PC-3 (cell line): ENCODE data around the gene DPH6. TPM values are rescaled to one million over a fixed set of nuclear protein-coding genes. Genes with fewer than 3 reads are reported as not detected.

Experiments used
- ATAC-seq: fragments of 200-7000 bp; cut with Tn5 transposase; 2 replicates; pipeline ENCODE4 v1.9.1; 2020; ENCODE audit warnings: mild to moderate bottlenecking, moderate library complexity
- BruUV-seq: library from RNA; stranded (reverse); fragments of 400-500 nt; replicated peaks from 2 replicates; lab custom pipeline; 2021; lab: Mats Ljungman, UMichigan
- CTCF ChIA-PET: fragments of 300-600 bp; sonication (Branson Sonifier 250); formaldehyde crosslinking; loops from one replicate; lab custom pipeline; 2022; ENCODE audit warnings: antibody characterized with exemption; lab: Charles Lee
- POLR2A ChIA-PET: fragments of 300-600 bp; sonication (Branson Sonifier 250); formaldehyde crosslinking; loops from one replicate; lab custom pipeline; 2022; ENCODE audit warnings: antibody characterized with exemption; ENCODE audit not compliant: unreplicated experiment; lab: Charles Lee
- DNase-seq: peaks from one replicate; pipeline ENCODE4 v3.0.0-alpha.2; 2015
- H2AFZ ChIP-seq: fragments of 300-600 bp; sonication (generic); 2 replicates; pipeline ENCODE4 v1.6.0; 2016; ENCODE audit warnings: antibody characterized with exemption, low read length
- H3F3A ChIP-seq: fragments of 300-600 bp; sonication (generic); one replicate; pipeline ENCODE4 v1.6.0; 2017; ENCODE audit warnings: antibody characterized with exemption, low read length, control low read depth, mild to moderate bottlenecking; ENCODE audit not compliant: unreplicated experiment
- H3K27ac ChIP-seq: fragments of 300-600 bp; sonication (generic); 2 replicates; pipeline ENCODE4 v1.5.1; 2016; ENCODE audit warnings: mild to moderate bottlenecking, low read length
- H3K27me3 ChIP-seq: fragments of 300-600 bp; sonication (generic); 2 replicates; pipeline ENCODE4 v1.6.1; 2016; ENCODE audit warnings: low read length, mixed read lengths
- H3K36me3 ChIP-seq: fragments of 300-600 bp; sonication (generic); 2 replicates; pipeline ENCODE4 v1.6.1; 2016; ENCODE audit warnings: low read depth, mixed run types, low read length, mixed read lengths
- H3K4me1 ChIP-seq: fragments of 300-600 bp; sonication (generic); 2 replicates; pipeline ENCODE4 v1.5.1; 2016; ENCODE audit warnings: low read length; ENCODE audit not compliant: insufficient read depth
- H3K4me2 ChIP-seq: fragments of 300-600 bp; sonication (generic); 2 replicates; pipeline ENCODE4 v1.6.0; 2016; ENCODE audit warnings: low read length
- H3K4me3 ChIP-seq: fragments of 300-600 bp; sonication (generic); 2 replicates; pipeline ENCODE4 v1.5.1; 2016; ENCODE audit warnings: mild to moderate bottlenecking, low read length, mixed read lengths
- H3K79me2 ChIP-seq: fragments of 300-600 bp; sonication (generic); 2 replicates; pipeline ENCODE4 v1.6.1; 2017; ENCODE audit warnings: low read length, mixed read lengths
- H3K9ac ChIP-seq: fragments of 300-600 bp; sonication (generic); 2 replicates; pipeline ENCODE4 v1.6.0; 2016; ENCODE audit warnings: mild to moderate bottlenecking, low read length
- H3K9me2 ChIP-seq: fragments of 300-600 bp; sonication (generic); replicated peaks from 2 replicates; pipeline ENCODE4 v1.6.1; 2016; ENCODE audit warnings: mixed run types, low read length, mixed read lengths
- H3K9me3 ChIP-seq: fragments of 300-600 bp; sonication (generic); 2 replicates; pipeline ENCODE4 v1.6.1; 2016; ENCODE audit warnings: low read length, mixed read lengths
- H4K20me1 ChIP-seq: fragments of 300-600 bp; sonication (generic); 2 replicates; pipeline ENCODE4 v1.6.1; 2016; ENCODE audit warnings: low read length, mixed read lengths
- CTCF ChIP-seq: fragments of 300-600 bp; sonication (generic); conservative IDR thresholded peaks from 2 replicates; pipeline ENCODE4 v1.5.1; 2017; ENCODE audit warnings: antibody characterized with exemption, low read depth, mild to moderate bottlenecking, low read length
- EZH2 ChIP-seq: fragments of 300-600 bp; sonication (generic); IDR thresholded peaks from one replicate; pipeline ENCODE4 v1.6.1; 2017; ENCODE audit warnings: antibody characterized with exemption, mild to moderate bottlenecking, low read length; ENCODE audit not compliant: unreplicated experiment
- EZH2phosphoT487 ChIP-seq: fragments of 300-600 bp; sonication (generic); IDR thresholded peaks from 2 replicates; pipeline ENCODE4 v1.6.1; 2018; ENCODE audit warnings: mild to moderate bottlenecking, antibody characterized with exemption, low read length, borderline replicate concordance
- intact Hi-C: fragments of 100-400 bp; cut with micrococcal nuclease; formaldehyde crosslinking; loops from 2 replicates; pipeline ENCODE4 v1.9.0; 2023
- total RNA-seq: library from RNA; depleted of rRNA; stranded (reverse); fragments of >200 nt; gene quantifications from 2 replicates; pipeline ENCODE4 v1.2.3, GENCODE V29; 2014

DPH6 gene
- total RNA-seq, 1 experiment from 2014 or later: 6.9 TPM

- intact Hi-C loops: loop anchor here (5.0 to 10.0 kb wide), 5 partner anchors 227 to 1618 kb away; no protein-coding TSS in a partner anchor
Observed at GRCh38 chr15:35514759-35515158, 31.2 kb downstream of the DPH6 start.

DNA sequence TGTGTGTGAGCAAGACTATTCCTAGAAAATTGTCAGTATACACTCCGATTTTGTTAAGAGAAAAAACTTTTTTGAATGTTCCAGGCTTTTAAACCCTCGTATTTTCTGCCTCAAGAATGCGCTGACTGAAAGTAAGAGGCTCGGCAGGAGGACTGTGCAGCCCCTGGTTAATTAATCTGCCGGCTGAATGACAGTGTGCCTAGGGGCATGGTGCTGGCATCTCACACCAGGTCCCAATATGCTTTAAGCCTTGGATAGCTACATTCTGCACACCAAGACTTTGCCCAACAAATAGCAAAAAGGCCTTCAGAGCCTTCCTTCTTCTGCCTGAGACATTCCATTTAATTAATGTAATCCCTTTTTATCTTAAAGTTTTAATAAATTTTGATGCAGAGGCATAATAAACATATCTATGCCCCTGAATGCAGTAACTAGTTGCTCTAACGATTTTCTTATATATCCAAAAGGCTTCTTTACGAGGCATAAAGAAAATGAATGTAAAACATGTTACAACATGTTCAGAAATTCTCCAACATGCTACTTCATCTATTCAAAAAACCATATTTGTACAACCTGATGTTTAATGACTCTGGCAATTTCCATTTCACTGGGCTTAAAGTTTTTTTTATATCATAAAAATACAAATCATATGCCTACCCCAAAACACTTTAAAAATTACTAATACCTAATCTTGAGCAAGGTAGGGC lies 37.9 kb downstream of the DPH6 start:
- Histone ChIP-seq H3K79me2 (no peaks in the 10 kb centered on the region), H3K4me3 (no peak overlapping the region), H3K27me3 (no peaks in the 10 kb centered on the region), H3K9me3 (no peaks in the 10 kb centered on the region), H3F3A (no peaks in the 10 kb centered on the region), H2AFZ (no peak overlapping the region), H3K9me2 (no peaks in the 10 kb centered on the region), H3K27ac (no peak overlapping the region), H3K4me2 (no peak overlapping the region), H3K36me3 (no peaks in the 10 kb centered on the region), H3K9ac (no peak overlapping the region), H3K4me1 (peaks cover 8% of the 10 kb centered on the region), H4K20me1 (no peaks in the 10 kb centered on the region)
- DNase-seq (no peak), ATAC-seq (no peak)
- ChIA-PET POLR2A (no interaction called here), CTCF (no interaction called here)
- intact Hi-C loops: no loop called here
- BruUV-seq: no TSS peak
- TF ChIP-seq EZH2phosphoT487 (no peak), EZH2 (no peak), CTCF (no peak)

More at GRCh38 chr15:35514759-35515158, 31.2 kb downstream of the DPH6 start:
- CTCF ChIA-PET: no interaction called here
- Histone ChIP-seq H3K9me3 (no peaks in the 10 kb centered on the region), H3K4me3 (no peak overlapping the region), H3K27me3 (no peaks in the 10 kb centered on the region), H3F3A (no peaks in the 10 kb centered on the region), H4K20me1 (no peaks in the 10 kb centered on the region), H2AFZ (no peak overlapping the region), H3K9me2 (no peaks in the 10 kb centered on the region), H3K4me2 (no peak overlapping the region), H3K27ac (no peak overlapping the region), H3K9ac (no peak overlapping the region), H3K36me3 (no peaks in the 10 kb centered on the region), H3K4me1 (no peaks in the 10 kb centered on the region), H3K79me2 (no peaks in the 10 kb centered on the region)
- DNase-seq (no peak), ATAC-seq (peak; percentile 15; the same call in 1 of the 2 replicates)
- TF ChIP-seq EZH2 (no peak), EZH2phosphoT487 (no peak), CTCF (no peak)
- POLR2A ChIA-PET: no interaction called here
- BruUV-seq: no TSS peak
